NB4 (cell line): ENCODE measurements around the gene CDC42EP5.
"Not testable (repeated sequence)": the region's sequence is repeated elsewhere in the genome, so short reads cannot be mapped to it uniquely, and the experiment has no call there.

Experiments used
- CTCF ChIP-seq: IDR thresholded peaks from one replicate; pipeline ENCODE4 v1.5.1; 2012; ENCODE audit warnings: low read depth, low read length
- MAX ChIP-seq: IDR thresholded peaks from 2 replicates; pipeline ENCODE4 v1.6.1; 2011; ENCODE audit warnings: low read depth, low read length
- POLR2A ChIP-seq: IDR thresholded peaks from 2 replicates; pipeline ENCODE4 v1.6.1; 2011; ENCODE audit warnings: mild to moderate bottlenecking; ENCODE audit not compliant: insufficient read length; ENCODE audit errors: extremely low read depth

GRCh38 chr19:54507038-54507717 lies 34.1 kb upstream of the CDC42EP5 start:
- not testable (repeated sequence) for TF ChIP-seq POLR2A, CTCF, MAX
